Measurements from ENCODE around the gene SOCS1.

- TF ChIP-seq CTCF (conservative IDR thresholded peaks at IDR 0.05; ENCODE audit: low read depth, low read length) (no peak), EZH2phosphoT487 (IDR thresholded peaks at IDR 0.05; ENCODE audit: borderline replicate concordance, low read length) (no peak)
Measured at GRCh38 chr16:11297492-11298142, 41.6 kb upstream of the SOCS1 start.

Data from PC-3 (cell line).